22Rv1 (cell line): Measurements from ENCODE around the gene CLIP1.

Experiments
- ZFX ChIP-seq: fragments of 450-650 bp; IDR thresholded peaks from 2 replicates; pipeline ENCODE4 v1.6.1; 2017; ENCODE audit warnings: antibody characterized with exemption, borderline replicate concordance
- TF ChIP-seq, protein P1 (sequence below): fragments of 450-650 bp; IDR thresholded peaks from 2 replicates; pipeline ENCODE4 v1.5.1; 2017; ENCODE audit warnings: mild to moderate bottlenecking

- TF ChIP-seq, protein P1, sequence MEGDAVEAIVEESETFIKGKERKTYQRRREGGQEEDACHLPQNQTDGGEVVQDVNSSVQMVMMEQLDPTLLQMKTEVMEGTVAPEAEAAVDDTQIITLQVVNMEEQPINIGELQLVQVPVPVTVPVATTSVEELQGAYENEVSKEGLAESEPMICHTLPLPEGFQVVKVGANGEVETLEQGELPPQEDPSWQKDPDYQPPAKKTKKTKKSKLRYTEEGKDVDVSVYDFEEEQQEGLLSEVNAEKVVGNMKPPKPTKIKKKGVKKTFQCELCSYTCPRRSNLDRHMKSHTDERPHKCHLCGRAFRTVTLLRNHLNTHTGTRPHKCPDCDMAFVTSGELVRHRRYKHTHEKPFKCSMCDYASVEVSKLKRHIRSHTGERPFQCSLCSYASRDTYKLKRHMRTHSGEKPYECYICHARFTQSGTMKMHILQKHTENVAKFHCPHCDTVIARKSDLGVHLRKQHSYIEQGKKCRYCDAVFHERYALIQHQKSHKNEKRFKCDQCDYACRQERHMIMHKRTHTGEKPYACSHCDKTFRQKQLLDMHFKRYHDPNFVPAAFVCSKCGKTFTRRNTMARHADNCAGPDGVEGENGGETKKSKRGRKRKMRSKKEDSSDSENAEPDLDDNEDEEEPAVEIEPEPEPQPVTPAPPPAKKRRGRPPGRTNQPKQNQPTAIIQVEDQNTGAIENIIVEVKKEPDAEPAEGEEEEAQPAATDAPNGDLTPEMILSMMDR: no peak
- no peak for TF ChIP-seq ZFX
Observed at GRCh38 chr12:122454739-122455138, 32.3 kb upstream of the CLIP1 start.
